DND-41 (cell line): ENCODE measurements around the gene DPYD.

Experiments
- EZH2 ChIP-seq: IDR thresholded peaks from 3 replicates; pipeline ENCODE4 v1.6.1; 2012; ENCODE audit warnings: borderline replicate concordance, low read depth, mild to moderate bottlenecking, moderate library complexity, low read length, inconsistent platforms; ENCODE audit not compliant: severe bottlenecking
- TF ChIP-seq, protein P1 (sequence below): IDR thresholded peaks from 2 replicates; pipeline ENCODE4 v1.5.1; 2012; ENCODE audit warnings: borderline replicate concordance, low read length, moderate library complexity, mild to moderate bottlenecking; ENCODE audit not compliant: poor library complexity, severe bottlenecking; ENCODE audit errors: extremely low read depth

- no peak for TF ChIP-seq EZH2
- TF ChIP-seq, protein P1, sequence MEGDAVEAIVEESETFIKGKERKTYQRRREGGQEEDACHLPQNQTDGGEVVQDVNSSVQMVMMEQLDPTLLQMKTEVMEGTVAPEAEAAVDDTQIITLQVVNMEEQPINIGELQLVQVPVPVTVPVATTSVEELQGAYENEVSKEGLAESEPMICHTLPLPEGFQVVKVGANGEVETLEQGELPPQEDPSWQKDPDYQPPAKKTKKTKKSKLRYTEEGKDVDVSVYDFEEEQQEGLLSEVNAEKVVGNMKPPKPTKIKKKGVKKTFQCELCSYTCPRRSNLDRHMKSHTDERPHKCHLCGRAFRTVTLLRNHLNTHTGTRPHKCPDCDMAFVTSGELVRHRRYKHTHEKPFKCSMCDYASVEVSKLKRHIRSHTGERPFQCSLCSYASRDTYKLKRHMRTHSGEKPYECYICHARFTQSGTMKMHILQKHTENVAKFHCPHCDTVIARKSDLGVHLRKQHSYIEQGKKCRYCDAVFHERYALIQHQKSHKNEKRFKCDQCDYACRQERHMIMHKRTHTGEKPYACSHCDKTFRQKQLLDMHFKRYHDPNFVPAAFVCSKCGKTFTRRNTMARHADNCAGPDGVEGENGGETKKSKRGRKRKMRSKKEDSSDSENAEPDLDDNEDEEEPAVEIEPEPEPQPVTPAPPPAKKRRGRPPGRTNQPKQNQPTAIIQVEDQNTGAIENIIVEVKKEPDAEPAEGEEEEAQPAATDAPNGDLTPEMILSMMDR = no peak
These were observed 815.3 kb downstream of the DPYD start for GRCh38 chr1:97105531-97105930.
